Spleen (tissue), 11 donors: ENCODE data around the gene ARL6IP4. TPM values are rescaled to one million over a fixed set of nuclear protein-coding genes. Genes with fewer than 3 reads are reported as not detected.

Source experiments
- DNase-seq: peaks from one replicate; pipeline ENCODE4 v3.0.0-alpha.2; 2020
- H3K27ac ChIP-seq, 8 donors: fragments of 200-600 bp; sonication (generic) in 7 of 8; 1 replicate in 4 of 8; 2 replicates in 4 of 8; pipeline versions ENCODE4 v1.5.0 to v1.8.0; 2016 to 2021; ENCODE audit warnings: inconsistent platforms in 4 of 8, mild to moderate bottlenecking in 4 of 8, moderate library complexity in 1 of 8
- H3K27me3 ChIP-seq, 7 donors: fragments of 200-600 bp; sonication (generic) in 6 of 7; replicated peaks in 1 of 7; 1 replicate in 4 of 7; 2 replicates in 3 of 7; pipeline versions ENCODE4 v1.5.0 to v1.8.0; 2016 to 2021; ENCODE audit warnings: inconsistent platforms in 3 of 7, mild to moderate bottlenecking in 1 of 7
- H3K36me3 ChIP-seq, 6 donors: fragments of 200-600 bp; sonication (generic) in 5 of 6; 1 replicate in 4 of 6; 2 replicates in 2 of 6; pipeline versions ENCODE4 v1.5.0 to v1.8.0; 2016 to 2021; ENCODE audit warnings: inconsistent platforms in 2 of 6
- H3K4me1 ChIP-seq, 6 donors: fragments of 200-600 bp; sonication (generic) in 5 of 6; 1 replicate in 3 of 6; 2 replicates in 3 of 6; pipeline versions ENCODE4 v1.5.0 to v1.8.0; 2016 to 2021; ENCODE audit warnings: inconsistent platforms in 3 of 6
- H3K4me3 ChIP-seq, 8 donors: fragments of 200-600 bp; sonication (generic) in 7 of 8; 1 replicate in 4 of 8; 2 replicates in 4 of 8; pipeline versions ENCODE4 v1.5.0 to v1.8.0; 2016 to 2021; ENCODE audit warnings: inconsistent platforms in 4 of 8, mild to moderate bottlenecking in 4 of 8, moderate library complexity in 2 of 8
- H3K9me3 ChIP-seq, 8 donors: fragments of 200-600 bp; sonication (generic) in 7 of 8; 1 replicate in 4 of 8; 2 replicates in 4 of 8; pipeline versions ENCODE4 v1.5.0 to v1.8.0; 2016 to 2021; ENCODE audit warnings: inconsistent platforms in 4 of 8
- POLR2A ChIP-seq, 3 donors: fragments of 450-650 bp; IDR thresholded peaks; one replicate each; pipeline ENCODE4 v1.5.1; 2017; ENCODE audit warnings: antibody characterized with exemption in 3 of 3, mild to moderate bottlenecking in 1 of 3
- POLR2AphosphoS5 ChIP-seq, 3 donors: sonication (generic); formaldehyde crosslinking; IDR thresholded peaks; one replicate each; pipeline ENCODE4 v1.5.1; 2017; ENCODE audit warnings: antibody characterized with exemption in 3 of 3
- WGBS, 5 donors: extraction: QIAGEN DNeasy Blood & Tissue Kit in 3 of 5; methylation state at CpG; one replicate each; pipeline versions ENCODE4 v1.1.5 to v1.1.7; 2013 to 2018; 5-methylcytosine and 5-hydroxymethylcytosine counted together
- intact Hi-C: fragments of 100-400 bp; cut with DNase I; formaldehyde crosslinking; loops from one replicate; pipeline ENCODE4 v1.15.0; 2023; ENCODE audit warnings: low total_unique reads
- polyA plus RNA-seq, 3 donors: library from polyadenylated mRNA; stranded (reverse); fragments of 200-250 nt; gene quantifications; one replicate each; pipeline ENCODE4 v1.2.1, GENCODE V29; 2013
- total RNA-seq, 7 donors: library from RNA; depleted of rRNA in 3 of 7; stranded (reverse); fragments of >200 nt in 3 of 7; fragmentation: NEBNext Ultra II Directional in 4 of 7; extraction: Animal tissue kit (Norgen Biotek cat#: 25700) in 4 of 7; gene quantifications; one replicate each; pipeline versions ENCODE4 v1.1.0 to v1.2.1, GENCODE V29; 2016 to 2021
- TF ChIP-seq, protein P1 (sequence below), 11 experiments: fragments of 200-600 bp in 7 of 11; fragments of 450-650 bp in 4 of 11; sonication (generic) in 4 of 11; IDR thresholded peaks in 8 of 11; conservative IDR thresholded peaks in 3 of 11; 1 replicate in 7 of 11; 2 replicates in 4 of 11; pipeline versions ENCODE4 v1.4.0 to v1.8.0; 2016 to 2021; ENCODE audit warnings: antibody characterized with exemption in 11 of 11, inconsistent platforms in 4 of 11, mild to moderate bottlenecking in 1 of 11
- donor health status: healthy with polysubstance abuse.
- donor health status: DM: no; HTN: no; CAD: no; lungs with moderate emphysema.
- donor health status: DM: no; HTN: no; CAD: no.
- donor health status: Bipolar disorder and iron deficiency.
- donor health status: healthy.
- donor health status: DM: no; HTN: no; CAD: no.
- donor health status: DM: yes; HTN: yes; CAD: no.

ARL6IP4 gene
- total and polyA plus RNA-seq, 10 donors: 150 to 419 (median 197) TPM

- no peak overlapping the region for H3K27ac ChIP-seq
- intact Hi-C loops: no loop called here
- peaks cover 51 to 86% (median 79%) of the 10 kb centered on the region in 6 donors for H3K4me1 ChIP-seq
- no peaks in the 10 kb centered on the region for H3K27me3 ChIP-seq
- no peak overlapping the region for H3K4me3 ChIP-seq
- peak; percentile 78 for DNase-seq
- WGBS, 5 donors: 84 to 91% (median 87%) methylated on average over 13 to 21 of the region's 21 CpGs
- H3K36me3 ChIP-seq: peaks cover 0 to 49% (median 15%) of the 10 kb centered on the region in 6 donors
- no peaks in the 10 kb centered on the region for H3K9me3 ChIP-seq
- TF ChIP-seq POLR2A (IDR thresholded peaks at IDR 0.05): no peak
- TF ChIP-seq, protein P1, sequence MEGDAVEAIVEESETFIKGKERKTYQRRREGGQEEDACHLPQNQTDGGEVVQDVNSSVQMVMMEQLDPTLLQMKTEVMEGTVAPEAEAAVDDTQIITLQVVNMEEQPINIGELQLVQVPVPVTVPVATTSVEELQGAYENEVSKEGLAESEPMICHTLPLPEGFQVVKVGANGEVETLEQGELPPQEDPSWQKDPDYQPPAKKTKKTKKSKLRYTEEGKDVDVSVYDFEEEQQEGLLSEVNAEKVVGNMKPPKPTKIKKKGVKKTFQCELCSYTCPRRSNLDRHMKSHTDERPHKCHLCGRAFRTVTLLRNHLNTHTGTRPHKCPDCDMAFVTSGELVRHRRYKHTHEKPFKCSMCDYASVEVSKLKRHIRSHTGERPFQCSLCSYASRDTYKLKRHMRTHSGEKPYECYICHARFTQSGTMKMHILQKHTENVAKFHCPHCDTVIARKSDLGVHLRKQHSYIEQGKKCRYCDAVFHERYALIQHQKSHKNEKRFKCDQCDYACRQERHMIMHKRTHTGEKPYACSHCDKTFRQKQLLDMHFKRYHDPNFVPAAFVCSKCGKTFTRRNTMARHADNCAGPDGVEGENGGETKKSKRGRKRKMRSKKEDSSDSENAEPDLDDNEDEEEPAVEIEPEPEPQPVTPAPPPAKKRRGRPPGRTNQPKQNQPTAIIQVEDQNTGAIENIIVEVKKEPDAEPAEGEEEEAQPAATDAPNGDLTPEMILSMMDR (IDR thresholded peaks at IDR 0.05 in 8 of 11, conservative IDR thresholded peaks at IDR 0.05 in 3 of 11): no peak
- no peak for TF ChIP-seq POLR2AphosphoS5 (IDR thresholded peaks at IDR 0.05)
These were observed 1.9 kb upstream of the ARL6IP4 start for GRCh38 chr12:122978507-122978955.

- peak; percentile 79 for DNase-seq
- H3K27ac ChIP-seq: peak overlapping the region; percentile 89 to 95 (median 93)
- no peaks in the 10 kb centered on the region for H3K27me3 ChIP-seq
- no peaks in the 10 kb centered on the region for H3K9me3 ChIP-seq
- 57 to 86% (median 78%) methylated on average over 9 to 28 of the region's 28 CpGs for WGBS, 5 donors
- peaks cover 51 to 86% (median 79%) of the 10 kb centered on the region in 6 donors for H3K4me1 ChIP-seq
- peak overlapping the region in 7 of 8 donors; percentile 83 to 99 (median 96) for H3K4me3 ChIP-seq
- TF ChIP-seq, protein P1 (IDR thresholded peaks at IDR 0.05 in 8 of 11, conservative IDR thresholded peaks at IDR 0.05 in 3 of 11): no peak
- TF ChIP-seq POLR2A (IDR thresholded peaks at IDR 0.05) (no peak), POLR2AphosphoS5 (IDR thresholded peaks at IDR 0.05) (peak in 1 of 3 donors; percentile 40)
- intact Hi-C loops: no loop called here
- H3K36me3 ChIP-seq: peaks cover 0 to 54% (median 16%) of the 10 kb centered on the region in 6 donors
These were observed 1.2 kb upstream of the ARL6IP4 start for GRCh38 chr12:122979001-122979907.

DNA sequence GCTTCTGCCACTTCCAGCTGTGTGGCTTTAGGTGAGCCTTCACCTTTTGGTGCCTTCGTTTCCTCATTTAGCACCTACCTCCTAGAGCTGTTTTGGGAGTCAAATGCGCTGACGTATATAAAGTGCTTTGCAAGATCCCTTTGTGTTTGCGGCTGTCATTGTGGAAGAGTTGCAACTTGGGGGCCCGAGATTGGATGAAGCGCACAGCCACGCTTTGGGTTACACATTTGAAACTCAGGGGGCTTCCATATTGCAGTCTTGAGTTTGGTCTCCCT is 636 bp upstream of the ARL6IP4 start:
- intact Hi-C loops: loop anchor here (5.0 to 10.0 kb wide), 2 partner anchors 165 to 252 kb away; partner anchors contain the start of genes MPHOSPH9 and MTRFR
- no peak for DNase-seq
- Histone ChIP-seq H3K4me3 (peak overlapping the region; percentile 83 to 99 (median 96)), H3K27me3 (no peaks in the 10 kb centered on the region), H3K4me1 (peaks cover 57 to 91% (median 84%) of the 10 kb centered on the region in 6 donors), H3K27ac (peak overlapping the region; percentile 89 to 95 (median 93)), H3K9me3 (no peaks in the 10 kb centered on the region), H3K36me3 (peaks cover 0 to 54% (median 16%) of the 10 kb centered on the region in 6 donors)
- TF ChIP-seq POLR2A (IDR thresholded peaks at IDR 0.05): no peak
- TF ChIP-seq, protein P1 (IDR thresholded peaks at IDR 0.05 in 8 of 11, conservative IDR thresholded peaks at IDR 0.05 in 3 of 11): no peak
- no peak for TF ChIP-seq POLR2AphosphoS5 (IDR thresholded peaks at IDR 0.05)
- 6 to 13% (median 6%) methylated on average over 7 of the region's 7 CpGs for WGBS, 5 donors

DNA sequence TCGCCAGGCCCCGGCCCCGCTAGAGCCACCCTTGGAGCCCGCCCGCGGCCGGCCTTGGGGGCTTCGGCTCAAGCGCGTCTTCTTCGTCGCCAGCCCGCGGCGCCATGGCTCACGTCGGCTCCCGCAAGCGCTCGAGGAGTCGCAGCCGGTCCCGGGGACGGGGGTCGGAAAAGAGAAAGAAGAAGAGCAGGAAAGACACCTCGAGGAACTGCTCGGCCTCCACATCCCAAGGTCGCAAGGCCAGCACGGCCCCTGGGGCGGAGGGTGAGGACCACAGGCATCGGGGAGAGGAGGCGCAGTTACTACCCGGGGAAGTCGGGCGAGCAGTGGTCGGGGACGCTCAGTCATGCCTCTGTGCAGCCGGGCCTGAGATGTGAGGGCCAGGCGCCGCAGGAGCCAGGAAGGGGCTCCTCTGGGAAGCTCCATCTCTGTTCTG is 573 bp downstream of the ARL6IP4 start:
- H3K27ac ChIP-seq: peak overlapping the region; percentile 89 to 95 (median 93)
- TF ChIP-seq POLR2AphosphoS5 (IDR thresholded peaks at IDR 0.05) (no peak), POLR2A (IDR thresholded peaks at IDR 0.05) (no peak)
- TF ChIP-seq, protein P1 (IDR thresholded peaks at IDR 0.05 in 8 of 11, conservative IDR thresholded peaks at IDR 0.05 in 3 of 11): peak in 1 of 11 experiments; percentile 5
- peaks cover 0 to 60% (median 21%) of the 10 kb centered on the region in 6 donors for H3K36me3 ChIP-seq
- intact Hi-C loops: loop anchor here (5.0 to 10.0 kb wide), 2 partner anchors 164 to 251 kb away; partner anchors contain the start of genes MPHOSPH9 and MTRFR
- H3K4me1 ChIP-seq: peaks cover 53 to 95% (median 88%) of the 10 kb centered on the region in 6 donors
- 0 to 1% (median 0%) methylated on average over 31 to 40 of the region's 40 CpGs for WGBS, 5 donors
- H3K27me3 ChIP-seq: no peaks in the 10 kb centered on the region
- H3K4me3 ChIP-seq: peak overlapping the region; percentile 83 to 99 (median 96)
- DNase-seq: no peak
- no peaks in the 10 kb centered on the region for H3K9me3 ChIP-seq
